GM13976 (cell line): ENCODE results near the gene ISOC1.

Source experiments
- DNase-seq: peaks from one replicate; pipeline ENCODE4 v3.0.0; 2012; ENCODE audit warnings: low spot score
- CTCF ChIP-seq: IDR thresholded peaks from 2 replicates; pipeline ENCODE4 v1.5.1; 2012; ENCODE audit warnings: borderline replicate concordance, mild to moderate bottlenecking; ENCODE audit not compliant: insufficient read depth; ENCODE audit errors: extremely low read depth, missing control alignments, control extremely low read depth
- in situ Hi-C: fragments of 300-500 bp; cut with MboI; formaldehyde crosslinking; loops from one replicate; pipeline ENCODE4 v1.12.0; 2022; ENCODE audit warnings: low sequenced_read_pairs, mixed read lengths, inconsistent platforms; ENCODE audit not compliant: unreplicated experiment

Gene ISOC1

DNA sequence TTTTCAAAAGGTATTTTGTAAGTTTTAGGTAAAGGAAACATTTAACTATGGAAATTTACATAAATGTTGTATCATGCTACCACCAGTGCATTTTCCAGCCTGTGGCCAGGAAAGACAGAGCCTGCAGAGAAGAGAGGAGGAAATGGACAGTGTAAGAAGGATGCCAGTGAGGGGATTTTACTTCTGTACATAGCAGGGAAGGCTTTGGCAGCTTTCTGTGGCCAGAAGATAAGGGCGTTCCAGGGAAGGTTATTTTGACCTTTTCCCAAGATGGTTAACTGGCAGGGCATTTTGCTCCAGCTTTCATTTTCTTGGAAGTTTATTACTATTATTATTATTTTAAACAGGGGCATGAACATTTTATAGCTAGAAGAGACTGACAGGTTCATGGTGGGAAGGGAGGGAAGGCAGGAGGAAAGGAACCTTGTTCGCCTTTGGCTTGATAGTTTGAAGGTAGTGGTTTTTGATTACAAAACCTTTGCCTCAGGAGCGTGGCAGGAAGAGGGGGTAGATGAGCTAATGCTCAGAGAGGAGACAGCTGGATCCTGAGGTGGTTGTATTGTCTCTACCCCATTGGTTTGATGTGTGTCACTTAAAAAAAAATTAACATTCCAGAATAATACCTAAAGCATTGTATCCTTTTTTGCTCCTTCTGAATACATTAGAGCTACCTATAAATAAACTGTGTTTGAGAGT lies 4.1 kb downstream of the ISOC1 start:
- TF ChIP-seq CTCF, result no peak
- in situ Hi-C loops, result no loop called here
- DNase-seq, result no peak

- in situ Hi-C loops, result no loop called here
Observed at GRCh38 chr5:129099184-129099569, 4.6 kb downstream of the ISOC1 start.

GRCh38 chr5:129101794-129102193 lies 7.2 kb downstream of the ISOC1 start:
- in situ Hi-C loops, result loop anchor here (25.0 kb wide), 1 partner anchor 1539 kb away; no protein-coding TSS in a partner anchor
- TF ChIP-seq CTCF, result no peak

More at GRCh38 chr5:129099184-129099569, 4.6 kb downstream of the ISOC1 start:
- TF ChIP-seq CTCF, result no peak
- DNase-seq, result no peak

GRCh38 chr5:129103397-129103796 lies 8.8 kb downstream of the ISOC1 start:
- no peak for DNase-seq
- no peak for TF ChIP-seq CTCF
- in situ Hi-C loops, result loop anchor here (25.0 kb wide), 1 partner anchor 1541 kb away; no protein-coding TSS in a partner anchor

More at GRCh38 chr5:129101794-129102193, 7.2 kb downstream of the ISOC1 start:
- no peak for DNase-seq

GRCh38 chr5:129104915-129105455 lies 10.4 kb downstream of the ISOC1 start:
- TF ChIP-seq CTCF, result no peak
- in situ Hi-C loops, result loop anchor here (25.0 kb wide), 1 partner anchor 1543 kb away; no protein-coding TSS in a partner anchor
- DNase-seq, result no peak

GRCh38 chr5:129107637-129108036 lies 13.1 kb downstream of the ISOC1 start:
- TF ChIP-seq CTCF, result no peak
- no peak for DNase-seq
- in situ Hi-C loops, result loop anchor here (25.0 kb wide), 1 partner anchor 1545 kb away; no protein-coding TSS in a partner anchor
